Keratinocyte (primary cell): ENCODE measurements around the gene REV3L.

Experiments used
- CTCF ChIP-seq, 3 experiments: IDR thresholded peaks in 1 of 3; conservative IDR thresholded peaks in 1 of 3; optimal IDR thresholded peaks in 1 of 3; 2 replicates in 2 of 3; 3 replicates in 1 of 3; pipeline versions ENCODE3 to v1.5.1; 2011; ENCODE audit warnings: low read length in 3 of 3, mild to moderate bottlenecking in 3 of 3, moderate library complexity in 2 of 3, control low read depth in 1 of 3, inconsistent platforms in 1 of 3; ENCODE audit not compliant: insufficient read depth in 2 of 3; ENCODE audit errors: extremely low read depth in 1 of 3
- EZH2 ChIP-seq: IDR thresholded peaks from one replicate; pipeline ENCODE4 v1.6.1; 2012; ENCODE audit warnings: inconsistent platforms, mild to moderate bottlenecking, low read length, moderate library complexity

DNA sequence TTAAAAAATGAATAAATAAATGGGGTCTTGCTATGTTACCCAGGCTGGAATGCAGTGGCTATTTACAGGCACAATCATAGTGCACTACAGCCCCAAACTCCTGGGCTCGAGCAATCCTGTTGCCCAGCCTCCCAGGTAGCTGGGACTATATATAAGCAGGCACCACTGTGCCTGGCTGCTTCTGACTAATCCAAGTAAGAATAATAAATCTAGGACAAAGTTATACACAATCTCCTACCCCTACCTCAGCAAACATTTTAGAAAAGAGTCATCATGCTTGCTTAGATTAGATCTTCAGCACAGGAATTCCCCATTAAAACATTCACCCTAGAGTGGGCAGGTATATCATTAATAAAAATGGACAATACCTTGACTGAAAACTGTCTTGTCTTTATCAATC lies 124.6 kb downstream of the REV3L start:
- TF ChIP-seq CTCF (optimal IDR thresholded peaks at IDR 0.05 in 1 of 3, IDR thresholded peaks at IDR 0.05 in 1 of 3, conservative IDR thresholded peaks at IDR 0.05 in 1 of 3; ENCODE audit: extremely low read depth in 1 of 3, insufficient read depth in 2 of 3, low read length in 3 of 3) (no peak), EZH2 (no peak)
